Measurements from ENCODE around the gene PPP1R9B. TPM values are rescaled to one million over a fixed set of nuclear protein-coding genes. Genes with fewer than 3 reads are reported as not detected.

Gene PPP1R9B
- polyA plus RNA-seq, 1 donor from 2014 or later = 4.2 TPM

GRCh38 chr17:50181591-50182560, 31.4 kb upstream of the PPP1R9B start:
- H3K9me3 Mint-ChIP-seq = no peaks in the 10 kb centered on the region
- peak overlapping the region in 1 of 4 donors; percentile 11 for H3K4me3 Mint-ChIP-seq

GRCh38 chr17:50181144-50181543, 30.7 kb upstream of the PPP1R9B start:
- H3K36me3 Mint-ChIP-seq = peaks cover 3% of the 10 kb centered on the region
- H3K4me1 Mint-ChIP-seq = peaks cover 27 to 31% (median 30%) of the 10 kb centered on the region in 3 donors
- H3K27me3 Mint-ChIP-seq = peaks cover 3% of the 10 kb centered on the region
- H3K9me3 Mint-ChIP-seq = no peaks in the 10 kb centered on the region
- H3K4me3 Mint-ChIP-seq = no peak overlapping the region
- H3K27ac Mint-ChIP-seq = no peak overlapping the region

More at GRCh38 chr17:50181591-50182560, 31.4 kb upstream of the PPP1R9B start:
- peaks cover 27 to 31% (median 30%) of the 10 kb centered on the region in 3 donors for H3K4me1 Mint-ChIP-seq
- H3K27ac Mint-ChIP-seq = peak overlapping the region in 1 of 3 donors; percentile 69
- H3K36me3 Mint-ChIP-seq = peaks cover 3% of the 10 kb centered on the region
- peaks cover 3% of the 10 kb centered on the region for H3K27me3 Mint-ChIP-seq

GRCh38 chr17:50180620-50181019, 30.1 kb upstream of the PPP1R9B start:
- H3K9me3 Mint-ChIP-seq = no peaks in the 10 kb centered on the region
- H3K4me1 Mint-ChIP-seq = peaks cover 27 to 30% (median 30%) of the 10 kb centered on the region in 3 donors
- H3K4me3 Mint-ChIP-seq = peak overlapping the region in 1 of 4 donors; percentile 28
- H3K27me3 Mint-ChIP-seq = peaks cover 3% of the 10 kb centered on the region
- H3K27ac Mint-ChIP-seq = no peak overlapping the region
- H3K36me3 Mint-ChIP-seq = peaks cover 3% of the 10 kb centered on the region

- H3K27ac Mint-ChIP-seq = no peak overlapping the region
Observed at GRCh38 chr17:50180111-50180510, 29.6 kb upstream of the PPP1R9B start.

DNA sequence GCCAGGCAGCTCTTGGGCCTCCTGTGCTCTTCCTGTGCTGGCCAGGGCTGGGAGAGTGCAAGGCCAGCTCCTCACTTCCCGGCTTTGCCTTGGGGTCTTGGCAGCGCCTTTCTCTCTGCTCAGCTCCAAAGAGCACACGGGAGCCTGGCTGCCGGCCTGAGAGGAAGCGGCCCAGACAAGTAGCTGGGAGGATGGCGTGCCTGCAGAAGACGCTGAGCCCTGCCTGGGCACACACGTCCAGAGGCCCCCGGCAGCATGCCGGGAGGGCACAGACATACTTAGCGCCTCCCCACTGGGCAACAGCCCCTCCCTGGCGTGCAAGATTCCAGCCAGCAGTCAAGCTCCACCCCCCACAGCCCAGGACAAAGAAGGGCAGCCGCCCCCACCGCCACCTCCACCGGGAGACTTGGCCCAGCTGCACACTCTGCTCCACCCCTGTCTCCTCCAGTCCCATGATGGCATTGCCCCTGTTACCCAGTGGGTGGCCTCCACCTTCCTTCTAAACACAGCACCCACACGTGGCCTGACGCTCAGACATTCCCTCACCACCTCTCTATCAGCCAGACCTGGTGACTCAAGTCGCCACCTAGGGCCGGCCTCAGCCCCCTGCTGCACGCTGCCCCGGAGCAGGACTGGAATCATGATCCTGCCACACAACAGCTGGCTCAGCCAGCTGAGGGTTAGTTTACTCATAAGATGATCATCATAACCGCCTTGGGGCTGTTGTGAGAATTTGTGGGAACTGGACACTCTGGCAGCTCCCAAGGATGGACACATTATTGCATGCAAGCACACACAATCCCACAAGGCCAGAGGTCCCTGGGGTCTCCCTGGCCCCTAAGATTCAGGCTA, 27.7 kb upstream of the PPP1R9B start:
- Mint-ChIP-seq H3K36me3 (peaks cover 3% of the 10 kb centered on the region), H3K4me3 (peak overlapping the region in 3 of 4 donors; percentile 46 to 93 (median 76)), H3K27ac (peak overlapping the region in 2 of 3 donors; percentile 17 to 56), H3K27me3 (peaks cover 3% of the 10 kb centered on the region), H3K4me1 (peaks cover 11 to 16% (median 15%) of the 10 kb centered on the region in 3 donors), H3K9me3 (no peaks in the 10 kb centered on the region)

More at GRCh38 chr17:50180111-50180510, 29.6 kb upstream of the PPP1R9B start:
- Mint-ChIP-seq H3K4me3 (no peak overlapping the region), H3K27me3 (peaks cover 3% of the 10 kb centered on the region), H3K36me3 (peaks cover 3% of the 10 kb centered on the region), H3K4me1 (peaks cover 26 to 27% (median 26%) of the 10 kb centered on the region in 3 donors), H3K9me3 (no peaks in the 10 kb centered on the region)

DNA sequence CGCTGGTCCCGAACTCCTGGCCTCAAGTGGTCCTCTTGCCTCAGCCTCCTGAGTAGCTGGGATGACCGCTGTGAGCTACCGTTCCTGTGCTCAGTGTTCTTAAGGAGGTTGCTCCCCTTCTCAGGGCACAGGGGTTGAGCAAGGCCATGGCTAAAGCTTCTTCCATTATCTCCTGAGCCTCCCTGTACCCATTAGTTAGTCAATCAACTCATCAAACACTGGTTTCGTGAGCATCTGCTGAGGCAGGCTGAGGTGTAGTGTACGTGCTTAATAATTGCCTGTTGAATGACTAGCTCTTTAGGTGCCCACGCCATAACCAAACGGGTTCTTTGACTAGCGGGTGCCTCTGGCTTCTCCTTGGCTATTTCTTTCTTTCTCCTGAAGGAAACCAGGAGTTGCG, 27.0 kb upstream of the PPP1R9B start:
- H3K4me3 Mint-ChIP-seq = no peak overlapping the region
- peaks cover 9 to 10% (median 9%) of the 10 kb centered on the region in 3 donors for H3K4me1 Mint-ChIP-seq
- H3K9me3 Mint-ChIP-seq = no peaks in the 10 kb centered on the region
- H3K36me3 Mint-ChIP-seq = peaks cover 3% of the 10 kb centered on the region
- peak overlapping the region in 1 of 3 donors; percentile 24 for H3K27ac Mint-ChIP-seq
- H3K27me3 Mint-ChIP-seq = peaks cover 3% of the 10 kb centered on the region

DNA sequence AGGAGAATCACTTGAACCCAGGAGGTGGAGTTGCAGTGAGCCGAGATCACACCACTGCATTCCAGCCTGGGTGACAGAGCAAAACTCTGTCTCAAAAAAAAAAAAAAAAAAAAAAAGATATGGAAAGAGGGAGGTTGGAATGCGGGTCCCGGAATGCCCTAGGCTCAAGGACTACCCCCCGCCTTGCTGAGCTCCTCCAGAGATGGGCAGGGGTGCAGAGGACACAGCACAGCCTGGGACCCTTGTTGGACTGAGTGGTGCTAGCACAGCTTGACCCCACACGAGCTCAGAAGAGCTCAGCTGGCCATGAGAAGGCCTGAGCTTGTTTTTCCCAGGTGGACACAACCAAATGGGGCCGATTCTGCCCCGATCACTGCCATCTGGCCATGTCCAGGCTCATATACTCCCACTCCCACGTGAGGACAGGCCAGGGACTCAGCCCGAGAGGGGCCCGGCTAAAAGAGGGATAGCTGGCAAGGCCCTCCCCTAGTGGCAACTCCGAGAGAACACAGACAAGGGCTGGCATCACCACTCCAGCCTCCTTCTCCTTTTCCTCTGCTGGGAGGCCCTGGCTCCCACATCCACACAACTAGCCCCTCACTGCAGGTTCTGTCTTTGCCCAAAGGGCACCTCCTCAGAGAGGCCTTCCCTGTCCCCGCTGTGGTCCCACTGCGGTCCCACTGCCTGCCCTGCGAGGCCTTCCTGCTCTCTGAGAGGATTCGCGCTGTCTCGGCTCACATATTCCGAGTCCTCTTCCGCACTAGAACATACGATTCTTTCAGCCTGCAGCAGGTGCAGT, 26.3 kb upstream of the PPP1R9B start:
- H3K27ac Mint-ChIP-seq = peak overlapping the region in 1 of 3 donors; percentile 24
- H3K27me3 Mint-ChIP-seq = peaks cover 3% of the 10 kb centered on the region
- no peak overlapping the region for H3K4me3 Mint-ChIP-seq
- peaks cover 7 to 9% (median 8%) of the 10 kb centered on the region in 3 donors for H3K4me1 Mint-ChIP-seq
- no peaks in the 10 kb centered on the region for H3K9me3 Mint-ChIP-seq
- peaks cover 3% of the 10 kb centered on the region for H3K36me3 Mint-ChIP-seq

- Mint-ChIP-seq H3K4me1 (peaks cover 4 to 9% (median 5%) of the 10 kb centered on the region in 3 donors), H3K9me3 (no peaks in the 10 kb centered on the region), H3K27me3 (peaks cover 3% of the 10 kb centered on the region), H3K4me3 (no peak overlapping the region), H3K27ac (no peak overlapping the region), H3K36me3 (peaks cover 2% of the 10 kb centered on the region)
Observed at GRCh38 chr17:50175035-50175807, 24.7 kb upstream of the PPP1R9B start.

DNA sequence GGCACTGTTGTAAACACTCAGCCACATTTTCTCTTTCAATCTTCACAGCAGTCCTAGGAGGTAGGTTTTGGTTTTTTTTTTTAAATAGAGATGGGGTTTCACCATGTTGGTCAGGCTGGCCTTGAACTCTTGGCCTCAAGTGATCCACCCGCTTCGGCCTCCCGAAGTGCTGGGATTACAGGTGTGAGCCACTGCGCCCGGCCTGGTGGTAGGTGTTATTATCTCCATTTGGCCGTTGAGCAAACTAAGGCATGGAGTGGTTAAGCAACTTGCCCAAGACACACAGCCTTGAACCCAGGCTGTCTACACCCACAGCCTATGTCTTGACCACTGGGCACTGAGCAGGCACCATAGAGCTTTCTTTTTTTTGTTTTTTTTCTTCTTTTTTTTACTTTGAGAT, 24.0 kb upstream of the PPP1R9B start:
- Mint-ChIP-seq H3K27ac (no peak overlapping the region), H3K36me3 (peaks cover 1% of the 10 kb centered on the region), H3K9me3 (no peaks in the 10 kb centered on the region), H3K4me3 (no peak overlapping the region), H3K4me1 (peaks cover 4 to 11% (median 5%) of the 10 kb centered on the region in 3 donors), H3K27me3 (peaks cover 3% of the 10 kb centered on the region)

DNA sequence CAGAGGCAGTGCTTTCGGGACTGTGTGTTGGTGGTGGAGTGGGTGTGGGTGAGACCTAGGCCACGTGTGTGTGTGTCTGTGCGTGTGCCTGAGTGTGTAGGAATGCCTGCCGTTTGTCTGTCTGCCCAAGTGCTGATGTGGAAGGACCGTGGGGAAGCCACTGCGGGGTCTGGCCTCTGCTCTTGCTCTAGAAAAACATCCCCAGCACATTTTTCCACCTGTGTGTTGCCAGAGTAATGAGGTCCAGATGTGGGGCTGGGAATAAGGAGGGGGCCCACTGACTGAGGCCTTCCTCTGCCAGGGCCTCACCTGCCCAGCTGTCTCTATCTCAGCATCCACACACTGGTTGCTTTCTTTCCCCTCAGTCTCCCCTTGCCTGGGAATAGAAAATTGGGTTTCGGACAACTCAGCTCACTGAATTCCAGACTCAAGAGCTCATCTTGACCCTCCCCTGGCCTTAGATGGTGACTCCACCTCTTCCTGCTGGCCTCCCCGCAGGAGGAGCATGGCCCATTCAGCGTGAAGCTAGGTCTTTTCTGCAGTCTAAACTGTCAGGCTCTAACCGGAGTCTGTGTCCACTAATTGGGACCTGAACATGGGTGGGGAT, 23.0 kb upstream of the PPP1R9B start:
- Mint-ChIP-seq H3K27me3 (peaks cover 2% of the 10 kb centered on the region), H3K27ac (peak overlapping the region in 1 of 3 donors; percentile 2), H3K4me3 (no peak overlapping the region), H3K36me3 (peaks cover 1% of the 10 kb centered on the region), H3K9me3 (no peaks in the 10 kb centered on the region), H3K4me1 (peaks cover 9 to 13% (median 11%) of the 10 kb centered on the region in 3 donors)

DNA sequence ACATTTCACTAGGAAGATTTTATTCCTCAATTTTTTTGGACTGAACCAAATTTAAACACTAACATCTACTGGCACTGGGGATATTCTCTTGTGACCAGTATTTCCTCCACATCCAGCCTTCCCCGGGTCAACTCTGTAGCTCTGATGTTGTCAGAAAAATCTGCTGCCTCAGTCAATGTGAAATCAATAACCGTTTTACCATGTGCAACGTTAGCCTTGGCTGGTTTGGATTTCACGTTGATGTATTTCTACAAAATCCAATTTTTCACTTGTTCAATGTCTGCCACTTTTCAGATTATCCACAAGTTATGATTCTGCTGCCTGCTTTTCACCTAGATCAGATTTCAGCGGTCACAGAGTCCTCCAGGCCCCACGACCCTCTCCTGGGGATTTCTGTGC, 22.5 kb upstream of the PPP1R9B start:
- Mint-ChIP-seq H3K4me1 (peaks cover 5 to 9% (median 9%) of the 10 kb centered on the region in 3 donors), H3K27ac (peak overlapping the region in 1 of 3 donors; percentile 2), H3K27me3 (no peaks in the 10 kb centered on the region)

GRCh38 chr17:50172130-50172529, 21.7 kb upstream of the PPP1R9B start:
- Mint-ChIP-seq H3K27ac (no peak overlapping the region), H3K27me3 (no peaks in the 10 kb centered on the region), H3K36me3 (no peaks in the 10 kb centered on the region), H3K4me1 (peaks cover 5 to 9% (median 9%) of the 10 kb centered on the region in 3 donors), H3K9me3 (no peaks in the 10 kb centered on the region), H3K4me3 (peak overlapping the region in 1 of 4 donors; percentile 6)

More for the DNA sequence above, 22.5 kb upstream of the PPP1R9B start:
- H3K4me3 Mint-ChIP-seq = no peak overlapping the region
- no peaks in the 10 kb centered on the region for H3K9me3 Mint-ChIP-seq
- no peaks in the 10 kb centered on the region for H3K36me3 Mint-ChIP-seq

DNA sequence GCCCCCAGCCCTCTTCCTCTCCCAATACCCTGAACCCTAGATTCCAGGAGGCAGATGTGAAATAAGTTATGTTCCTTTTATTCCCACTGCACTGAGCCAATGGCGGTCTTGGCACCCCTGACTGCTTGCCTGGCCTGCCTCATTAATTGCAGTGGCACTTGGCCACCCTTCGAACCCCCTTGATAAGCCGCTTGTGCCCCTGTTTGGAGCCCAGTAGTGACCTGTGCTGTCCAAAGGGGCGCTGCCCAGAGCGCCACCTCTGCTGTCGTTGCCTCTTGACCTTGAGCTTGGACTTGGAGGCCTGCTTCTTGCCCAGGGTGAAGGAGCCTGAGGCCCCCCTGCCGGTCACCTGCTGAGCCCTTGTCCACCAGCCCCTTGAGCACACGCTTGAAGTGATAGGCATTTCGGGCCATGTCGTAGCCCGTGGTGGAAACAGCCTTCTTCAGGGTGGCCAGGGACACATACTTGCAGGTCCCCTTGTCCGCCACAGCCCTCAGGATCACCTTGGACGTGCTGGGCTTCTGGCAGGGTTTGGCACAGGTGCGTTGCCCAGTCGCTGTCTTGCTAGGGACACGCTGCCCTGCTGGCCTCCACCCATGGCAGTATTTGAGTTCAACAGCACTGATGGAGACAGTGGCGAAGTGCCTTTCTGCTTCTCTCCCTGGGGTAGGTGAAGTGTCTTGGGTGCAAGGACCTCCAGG, 21.0 kb upstream of the PPP1R9B start:
- H3K4me1 Mint-ChIP-seq = peaks cover 5 to 9% (median 9%) of the 10 kb centered on the region in 3 donors
- peak overlapping the region in 1 of 4 donors; percentile 26 for H3K4me3 Mint-ChIP-seq
- no peaks in the 10 kb centered on the region for H3K27me3 Mint-ChIP-seq
- H3K27ac Mint-ChIP-seq = peak overlapping the region in 2 of 3 donors; percentile 26 to 51
- H3K36me3 Mint-ChIP-seq = no peaks in the 10 kb centered on the region
- H3K9me3 Mint-ChIP-seq = no peaks in the 10 kb centered on the region
